Vagina (tissue), 2 donors: Measurements from ENCODE around the gene ETNK2. TPM values are rescaled to one million over a fixed set of nuclear protein-coding genes. Genes with fewer than 3 reads are reported as not detected.

Experiments
- DNase-seq, 2 donors: peaks; one replicate each; pipeline ENCODE4 v3.0.0-alpha.2; 2017; ENCODE audit errors: extremely low spot score in 2 of 2
- H3K27ac ChIP-seq: fragments of 200-600 bp; sonication (generic); one replicate; pipeline ENCODE4 v1.5.1; 2019
- H3K27me3 ChIP-seq: fragments of 200-600 bp; sonication (generic); one replicate; pipeline ENCODE4 v1.5.1; 2019
- H3K36me3 ChIP-seq, 2 donors: fragments of 200-600 bp; sonication (generic); one replicate each; pipeline ENCODE4 v1.5.1; 2017 to 2019
- H3K4me1 ChIP-seq: fragments of 200-600 bp; sonication (generic); one replicate; pipeline ENCODE4 v1.5.1; 2019
- H3K4me3 ChIP-seq, 2 donors: fragments of 200-600 bp; sonication (generic); 1 replicate in 1 of 2; 2 replicates in 1 of 2; pipeline ENCODE4 v1.5.1; 2016 to 2019
- H3K9me3 ChIP-seq: fragments of 200-600 bp; sonication (generic); one replicate; pipeline ENCODE4 v1.5.1; 2019
- POLR2A ChIP-seq, 2 donors: fragments of 450-650 bp; IDR thresholded peaks; one replicate each; pipeline ENCODE4 v1.6.1; 2017; ENCODE audit warnings: antibody characterized with exemption in 2 of 2, mild to moderate bottlenecking in 2 of 2, moderate library complexity in 2 of 2
- POLR2AphosphoS5 ChIP-seq, 2 donors: sonication (generic); formaldehyde crosslinking; IDR thresholded peaks; one replicate each; pipeline ENCODE4 v1.9.0; 2017; ENCODE audit warnings: antibody characterized with exemption in 2 of 2, mild to moderate bottlenecking in 2 of 2, low read depth in 1 of 2; ENCODE audit not compliant: insufficient read depth in 1 of 2
- intact Hi-C: fragments of 100-400 bp; cut with DNase I; formaldehyde crosslinking; loops from one replicate; pipeline ENCODE4 v1.15.1; 2023
- total RNA-seq: library from RNA; depleted of rRNA; stranded (reverse); fragments of >200 nt; gene quantifications from one replicate; pipeline ENCODE4 v1.2.3, GENCODE V29; 2016
- TF ChIP-seq, protein P1 (sequence below), 3 experiments: fragments of 450-650 bp in 2 of 3; fragments of 200-600 bp in 1 of 3; sonication (generic) in 1 of 3; IDR thresholded peaks; one replicate each; pipeline ENCODE4 v1.5.1; 2017 to 2019; ENCODE audit warnings: antibody characterized with exemption in 3 of 3, mild to moderate bottlenecking in 2 of 3, moderate library complexity in 2 of 3

ETNK2 gene
- total RNA-seq, 1 donor from 2014 or later = 30.9 TPM

GRCh38 chr1:204149107-204149506 lies 2.7 kb downstream of the ETNK2 start:
- H3K27ac ChIP-seq = peak overlapping the region; percentile 36
- intact Hi-C loops = no loop called here
- no peak for DNase-seq

GRCh38 chr1:204147406-204148383 lies 4.1 kb downstream of the ETNK2 start:
- Histone ChIP-seq H3K4me1 (peaks cover 34% of the 10 kb centered on the region), H3K9me3 (no peaks in the 10 kb centered on the region), H3K27me3 (no peaks in the 10 kb centered on the region), H3K4me3 (no peak overlapping the region), H3K27ac (no peak overlapping the region), H3K36me3 (peaks cover 0 to 11% of the 10 kb centered on the region in 2 donors)
- no peak for DNase-seq
- intact Hi-C loops = no loop called here
- no peak for TF ChIP-seq POLR2A (IDR thresholded peaks at IDR 0.05)

More at GRCh38 chr1:204149107-204149506, 2.7 kb downstream of the ETNK2 start:
- peak overlapping the region in 1 of 2 donors; percentile 6 for H3K4me3 ChIP-seq
- no peaks in the 10 kb centered on the region for H3K9me3 ChIP-seq
- peaks cover 38% of the 10 kb centered on the region for H3K4me1 ChIP-seq
- no peaks in the 10 kb centered on the region for H3K27me3 ChIP-seq
- peaks cover 0 to 7% of the 10 kb centered on the region in 2 donors for H3K36me3 ChIP-seq
- TF ChIP-seq POLR2A (IDR thresholded peaks at IDR 0.05) (no peak), POLR2AphosphoS5 (IDR thresholded peaks at IDR 0.05; ENCODE audit: insufficient read depth in 1 of 2, low read depth in 1 of 2) (no peak)
- TF ChIP-seq, protein P1, sequence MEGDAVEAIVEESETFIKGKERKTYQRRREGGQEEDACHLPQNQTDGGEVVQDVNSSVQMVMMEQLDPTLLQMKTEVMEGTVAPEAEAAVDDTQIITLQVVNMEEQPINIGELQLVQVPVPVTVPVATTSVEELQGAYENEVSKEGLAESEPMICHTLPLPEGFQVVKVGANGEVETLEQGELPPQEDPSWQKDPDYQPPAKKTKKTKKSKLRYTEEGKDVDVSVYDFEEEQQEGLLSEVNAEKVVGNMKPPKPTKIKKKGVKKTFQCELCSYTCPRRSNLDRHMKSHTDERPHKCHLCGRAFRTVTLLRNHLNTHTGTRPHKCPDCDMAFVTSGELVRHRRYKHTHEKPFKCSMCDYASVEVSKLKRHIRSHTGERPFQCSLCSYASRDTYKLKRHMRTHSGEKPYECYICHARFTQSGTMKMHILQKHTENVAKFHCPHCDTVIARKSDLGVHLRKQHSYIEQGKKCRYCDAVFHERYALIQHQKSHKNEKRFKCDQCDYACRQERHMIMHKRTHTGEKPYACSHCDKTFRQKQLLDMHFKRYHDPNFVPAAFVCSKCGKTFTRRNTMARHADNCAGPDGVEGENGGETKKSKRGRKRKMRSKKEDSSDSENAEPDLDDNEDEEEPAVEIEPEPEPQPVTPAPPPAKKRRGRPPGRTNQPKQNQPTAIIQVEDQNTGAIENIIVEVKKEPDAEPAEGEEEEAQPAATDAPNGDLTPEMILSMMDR (IDR thresholded peaks at IDR 0.05) = no peak

DNA sequence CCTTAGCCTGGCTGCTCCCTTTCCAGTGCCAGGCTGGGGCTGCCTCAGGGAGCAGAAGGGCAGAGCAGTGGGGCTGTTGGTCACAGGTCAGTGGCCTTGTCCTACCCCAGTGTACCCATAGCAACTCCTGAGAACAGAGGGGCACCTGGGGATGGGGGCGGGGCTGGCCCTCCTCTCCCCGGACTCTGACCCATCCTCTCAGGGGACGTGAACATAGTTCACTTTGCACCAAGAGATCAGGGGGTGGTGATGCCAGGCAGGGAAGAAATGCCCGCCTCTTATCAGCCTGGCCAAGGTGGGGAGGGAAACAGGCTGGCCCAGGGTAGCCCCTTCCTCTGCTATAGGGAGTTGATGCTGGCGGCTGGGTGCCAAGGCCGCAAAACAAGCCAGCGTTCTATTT lies 4.9 kb downstream of the ETNK2 start:
- peaks cover 0 to 12% of the 10 kb centered on the region in 2 donors for H3K36me3 ChIP-seq
- H3K4me1 ChIP-seq = peaks cover 28% of the 10 kb centered on the region
- H3K4me3 ChIP-seq = no peak overlapping the region
- TF ChIP-seq POLR2AphosphoS5 (IDR thresholded peaks at IDR 0.05; ENCODE audit: insufficient read depth in 1 of 2, low read depth in 1 of 2) = no peak
- TF ChIP-seq, protein P1 (IDR thresholded peaks at IDR 0.05) = no peak
- TF ChIP-seq POLR2A (IDR thresholded peaks at IDR 0.05) = no peak
- no peak overlapping the region for H3K27ac ChIP-seq
- DNase-seq = no peak
- no peaks in the 10 kb centered on the region for H3K27me3 ChIP-seq
- H3K9me3 ChIP-seq = no peaks in the 10 kb centered on the region
- intact Hi-C loops = no loop called here

GRCh38 chr1:204146309-204146708 lies 5.5 kb downstream of the ETNK2 start:
- Histone ChIP-seq H3K9me3 (no peaks in the 10 kb centered on the region), H3K4me3 (no peak overlapping the region), H3K27ac (no peak overlapping the region), H3K27me3 (no peaks in the 10 kb centered on the region), H3K36me3 (peaks cover 0 to 16% of the 10 kb centered on the region in 2 donors), H3K4me1 (peaks cover 28% of the 10 kb centered on the region)
- no peak for DNase-seq
- intact Hi-C loops = no loop called here
- TF ChIP-seq, protein P1 (IDR thresholded peaks at IDR 0.05) = no peak

DNA sequence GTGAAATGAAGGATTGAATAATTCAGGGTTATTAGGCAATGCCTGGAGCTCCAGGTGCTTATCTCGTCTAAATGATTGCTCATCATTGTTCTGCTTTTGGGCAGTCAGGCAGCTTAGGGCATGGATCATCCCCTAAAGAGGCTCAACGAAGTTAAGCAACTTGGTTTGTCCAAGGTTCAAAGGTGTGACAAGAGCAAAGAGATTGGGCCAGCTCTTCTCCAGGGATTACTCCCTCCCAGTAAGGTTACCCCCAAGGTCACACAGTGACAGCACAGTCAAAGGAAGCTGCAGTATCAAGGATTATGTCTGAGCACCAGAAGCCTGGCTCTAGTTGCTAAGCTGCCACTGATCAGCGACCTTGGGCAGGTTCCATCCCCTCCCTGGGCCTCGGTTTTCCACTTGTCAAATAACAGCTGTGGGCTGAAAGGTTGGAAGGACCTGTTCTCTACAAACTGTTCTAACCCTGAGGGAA lies 6.8 kb downstream of the ETNK2 start:
- Histone ChIP-seq H3K4me3 (no peak overlapping the region), H3K27ac (no peak overlapping the region), H3K36me3 (peaks cover 0 to 21% of the 10 kb centered on the region in 2 donors), H3K27me3 (no peaks in the 10 kb centered on the region), H3K4me1 (peaks cover 17% of the 10 kb centered on the region), H3K9me3 (no peaks in the 10 kb centered on the region)
- no peak for DNase-seq
- intact Hi-C loops = no loop called here
- TF ChIP-seq, protein P1 (IDR thresholded peaks at IDR 0.05) = no peak
- TF ChIP-seq POLR2A (IDR thresholded peaks at IDR 0.05) (no peak), POLR2AphosphoS5 (IDR thresholded peaks at IDR 0.05; ENCODE audit: insufficient read depth in 1 of 2, low read depth in 1 of 2) (no peak)
